Inferior parietal cortex (tissue), 1 donor: ENCODE measurements around the gene IL11RA.
A peak's percentile ranks its signal among the peaks of the same experiment; 100 is the strongest.
"Not testable (repeated sequence)": the region's sequence is repeated elsewhere in the genome, so short reads cannot be mapped to it uniquely, and the experiment has no call there.

Source experiments
- DNase-seq: peaks from one replicate; pipeline ENCODE4 v3.0.0-alpha.2; 2016; ENCODE audit errors: extremely low spot score

The IL11RA gene

GRCh38 chr9:34629491-34629808 lies 22.5 kb upstream of the IL11RA start:
- no peak for DNase-seq

DNA sequence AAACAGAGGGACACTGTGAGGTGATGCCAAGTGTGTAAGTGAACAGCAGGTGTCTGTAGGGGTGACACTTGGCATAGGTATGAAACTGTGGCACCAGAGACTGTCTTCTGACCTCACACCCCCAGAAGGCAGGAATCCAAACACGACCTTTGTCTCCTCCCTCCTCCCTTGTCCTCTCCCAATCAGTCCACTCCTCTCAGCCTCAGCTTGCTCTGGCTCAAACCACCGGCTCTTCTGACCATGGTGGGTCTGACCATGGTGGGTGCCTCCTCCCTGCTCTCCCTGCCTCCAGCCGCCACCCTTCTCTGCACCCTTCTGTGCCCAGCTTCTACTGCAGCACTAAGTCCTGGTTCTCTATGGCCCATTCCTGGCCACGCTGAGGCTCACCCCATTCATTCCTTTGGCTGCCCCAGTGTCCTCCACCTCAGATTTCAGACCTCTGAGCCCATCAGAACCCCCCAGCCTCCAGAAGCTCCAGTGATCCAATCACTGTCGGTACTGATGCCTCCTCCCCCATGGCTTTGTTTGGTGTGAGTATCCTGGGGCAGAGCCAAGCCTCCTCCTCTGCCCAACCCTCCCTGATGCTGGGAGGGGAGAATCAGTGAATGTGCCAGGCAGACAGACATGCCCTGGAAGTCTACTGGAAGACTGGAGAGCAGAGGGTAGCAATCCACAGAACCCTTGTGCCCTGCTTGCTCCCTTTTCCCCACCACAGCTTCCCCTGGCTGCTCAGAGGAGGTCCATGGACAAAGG lies 21.4 kb upstream of the IL11RA start:
- DNase-seq = no peak

- DNase-seq = no peak
Measured at GRCh38 chr9:34633166-34633565, 18.8 kb upstream of the IL11RA start.

DNA sequence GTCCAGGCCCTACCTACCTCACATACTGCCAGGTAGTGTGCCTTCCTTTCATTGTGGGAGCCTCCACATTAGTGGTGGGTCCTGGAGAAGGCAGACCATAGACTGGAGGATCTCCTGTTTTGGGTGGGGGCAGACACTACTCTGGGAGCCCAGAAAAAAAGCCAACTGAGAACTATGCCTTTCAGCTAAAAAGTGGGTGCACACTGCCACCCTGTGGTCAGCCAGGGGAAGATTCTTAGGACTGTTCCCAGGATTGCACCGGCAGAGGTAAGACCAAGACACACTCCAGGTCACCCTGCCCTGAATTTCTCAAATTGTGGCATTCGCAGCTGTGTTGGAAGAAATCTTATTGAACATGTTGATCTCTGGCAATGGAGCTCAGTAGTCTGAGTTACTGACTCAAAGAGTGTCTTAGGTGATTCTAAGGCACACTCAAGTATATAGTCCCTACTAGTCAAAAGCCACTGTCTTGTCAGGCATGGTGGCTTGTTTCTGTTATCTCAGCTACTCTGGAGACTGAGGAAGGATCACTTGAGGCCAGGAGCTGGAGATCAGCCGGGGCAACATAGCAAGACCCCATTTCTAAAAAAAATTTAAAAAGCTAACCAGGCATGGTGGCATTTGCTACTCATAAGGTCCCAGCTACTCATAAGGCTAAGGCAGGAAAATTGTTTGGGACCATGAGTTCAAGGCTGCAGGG lies 18.0 kb upstream of the IL11RA start:
- DNase-seq = peak; percentile 81

DNA sequence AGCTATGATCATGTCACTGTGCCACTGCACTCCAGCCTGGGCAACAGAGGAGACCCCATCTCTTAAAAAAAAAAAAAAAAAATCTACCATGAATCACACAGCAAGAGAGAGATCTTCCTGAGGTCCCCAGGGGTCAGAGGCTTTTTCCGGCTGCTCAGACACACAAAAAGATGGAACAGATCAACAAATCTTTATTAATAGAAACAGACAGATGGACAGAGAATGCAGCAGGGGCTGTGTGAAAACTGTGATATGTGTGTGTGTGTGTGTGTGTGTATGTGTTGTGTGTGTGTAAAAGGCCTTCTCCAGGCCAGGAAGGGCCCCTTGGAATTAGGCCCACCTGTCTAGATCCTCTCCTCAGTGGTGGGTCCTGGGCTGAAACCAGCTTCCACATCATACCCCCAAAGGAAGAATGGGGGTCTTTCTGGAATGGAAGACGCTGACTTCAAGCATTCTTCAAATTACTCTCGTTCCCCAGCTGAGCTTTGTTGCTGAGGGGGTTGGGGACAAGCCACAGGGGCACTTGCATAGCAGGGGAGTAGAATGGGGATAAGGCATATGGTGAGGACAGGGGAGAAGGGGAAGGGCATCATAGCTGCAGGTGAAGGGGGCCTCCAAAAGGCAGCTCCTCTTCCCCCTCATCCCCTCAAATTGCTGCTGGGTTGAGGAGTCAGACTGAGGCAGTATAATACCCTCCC lies 17.3 kb upstream of the IL11RA start:
- DNase-seq = no peak

DNA sequence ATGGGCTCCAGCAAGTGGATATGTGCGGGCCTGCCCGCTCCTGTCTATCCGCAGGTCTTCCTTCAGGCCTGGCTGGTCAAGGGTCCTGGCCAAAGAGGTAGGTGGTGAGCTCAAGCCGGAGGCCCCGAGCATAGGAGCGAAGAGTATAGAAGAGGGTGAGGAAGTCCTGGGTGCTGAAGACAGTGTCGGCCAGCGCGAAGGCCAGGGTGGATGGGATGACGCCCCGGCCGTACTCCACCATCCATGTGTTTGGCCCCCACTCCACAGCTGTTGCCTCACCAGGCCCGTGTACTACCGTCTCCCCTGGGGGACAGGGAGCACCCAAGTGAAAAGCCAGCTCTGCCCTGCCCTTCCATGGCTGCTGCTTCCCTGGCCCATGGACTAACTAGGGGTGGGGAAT lies 16.4 kb upstream of the IL11RA start:
- no peak for DNase-seq

DNA sequence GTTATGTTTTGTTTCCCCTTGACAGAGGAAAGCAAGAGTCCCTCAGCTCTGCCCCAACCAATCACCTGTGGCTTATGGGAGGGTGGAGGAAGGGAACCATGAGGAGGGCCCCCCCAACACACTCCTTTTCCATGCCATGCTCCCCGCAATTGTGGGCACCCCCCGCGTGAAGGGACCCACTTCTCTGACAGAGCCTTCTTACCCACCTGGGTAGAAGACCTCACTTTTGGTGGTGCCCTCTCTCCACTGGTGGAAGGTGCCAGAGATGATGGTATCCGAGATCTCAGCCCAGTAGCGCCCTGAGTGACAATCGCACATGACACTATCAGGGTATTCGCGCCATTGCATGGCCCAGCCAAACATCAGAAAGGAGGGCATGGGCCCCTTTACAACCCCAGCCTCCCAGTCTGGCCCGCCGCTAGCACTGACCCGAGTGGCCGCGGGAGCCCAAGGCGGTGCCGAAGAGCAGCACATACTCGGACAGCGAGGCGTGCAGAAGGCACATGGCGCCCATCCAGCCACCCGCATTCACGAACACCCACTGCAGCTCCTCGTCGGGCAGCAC lies 15.1 kb upstream of the IL11RA start:
- no peak for DNase-seq

- DNase-seq = peak; percentile 94
Measured at GRCh38 chr9:34637356-34638137, 14.4 kb upstream of the IL11RA start, which contains the start of gene SIGMAR1. Gene SIGMAR1 (minus strand): TSS chr9:34637787. CDS start chr9:34637697, 90 bp downstream.

DNA sequence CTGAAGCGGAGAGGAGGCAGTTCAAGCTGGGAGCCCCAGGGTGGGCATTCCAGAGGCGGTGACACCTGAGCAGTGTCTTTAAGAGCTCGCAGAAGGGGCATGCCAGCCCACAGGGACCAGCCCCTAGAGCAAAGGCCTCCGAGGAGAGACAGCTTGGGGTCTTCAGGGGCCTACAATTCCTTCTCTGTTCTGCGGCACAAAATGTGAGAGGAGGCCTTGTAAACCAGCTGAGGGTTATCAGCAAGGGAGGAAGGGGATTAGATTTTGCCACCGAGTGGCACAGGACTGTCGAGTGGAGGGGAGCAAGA lies 13.9 kb upstream of the IL11RA start:
- DNase-seq = no peak

DNA sequence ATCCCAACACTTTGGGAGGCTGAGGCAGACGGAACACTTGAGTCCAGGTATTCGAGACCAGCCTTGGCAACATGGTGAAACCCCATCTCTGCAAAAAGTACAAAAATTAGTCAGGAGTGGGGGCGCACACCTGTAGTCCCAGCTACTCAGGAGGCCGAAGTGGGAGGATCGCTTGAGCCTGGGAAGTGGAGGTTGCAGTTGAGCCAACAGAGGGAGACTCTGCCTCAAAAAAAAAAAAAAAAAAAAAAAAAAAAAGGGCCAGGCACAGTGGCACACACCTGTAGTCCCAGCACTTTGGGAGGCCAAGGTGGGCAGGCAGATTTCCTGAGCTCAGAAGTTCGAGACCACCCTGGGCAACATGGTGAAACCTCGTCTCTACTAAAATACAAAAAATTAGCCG lies 12.7 kb upstream of the IL11RA start:
- DNase-seq = not testable (repeated sequence)

DNA sequence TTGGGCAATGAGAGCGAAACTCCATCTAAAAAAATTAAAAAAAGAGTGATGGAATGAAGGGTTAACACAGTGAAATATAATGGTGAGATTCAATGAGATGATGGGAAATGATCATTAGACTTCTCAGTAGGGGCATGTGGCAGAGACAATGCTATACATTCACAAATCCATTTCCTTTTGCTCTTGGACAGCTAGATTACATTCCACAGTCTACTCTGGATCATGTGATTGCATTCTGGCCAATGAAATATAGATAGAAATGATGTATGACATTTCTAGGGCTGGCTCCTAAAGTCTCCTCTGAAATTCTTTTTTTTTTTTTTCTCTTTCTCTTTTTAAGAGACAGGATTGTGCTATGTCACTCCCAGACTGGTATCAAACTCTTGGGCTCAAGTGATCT lies 9.3 kb upstream of the IL11RA start:
- no peak for DNase-seq

- no peak for DNase-seq
Measured at GRCh38 chr9:34644766-34645314, 7.1 kb upstream of the IL11RA start.

DNA sequence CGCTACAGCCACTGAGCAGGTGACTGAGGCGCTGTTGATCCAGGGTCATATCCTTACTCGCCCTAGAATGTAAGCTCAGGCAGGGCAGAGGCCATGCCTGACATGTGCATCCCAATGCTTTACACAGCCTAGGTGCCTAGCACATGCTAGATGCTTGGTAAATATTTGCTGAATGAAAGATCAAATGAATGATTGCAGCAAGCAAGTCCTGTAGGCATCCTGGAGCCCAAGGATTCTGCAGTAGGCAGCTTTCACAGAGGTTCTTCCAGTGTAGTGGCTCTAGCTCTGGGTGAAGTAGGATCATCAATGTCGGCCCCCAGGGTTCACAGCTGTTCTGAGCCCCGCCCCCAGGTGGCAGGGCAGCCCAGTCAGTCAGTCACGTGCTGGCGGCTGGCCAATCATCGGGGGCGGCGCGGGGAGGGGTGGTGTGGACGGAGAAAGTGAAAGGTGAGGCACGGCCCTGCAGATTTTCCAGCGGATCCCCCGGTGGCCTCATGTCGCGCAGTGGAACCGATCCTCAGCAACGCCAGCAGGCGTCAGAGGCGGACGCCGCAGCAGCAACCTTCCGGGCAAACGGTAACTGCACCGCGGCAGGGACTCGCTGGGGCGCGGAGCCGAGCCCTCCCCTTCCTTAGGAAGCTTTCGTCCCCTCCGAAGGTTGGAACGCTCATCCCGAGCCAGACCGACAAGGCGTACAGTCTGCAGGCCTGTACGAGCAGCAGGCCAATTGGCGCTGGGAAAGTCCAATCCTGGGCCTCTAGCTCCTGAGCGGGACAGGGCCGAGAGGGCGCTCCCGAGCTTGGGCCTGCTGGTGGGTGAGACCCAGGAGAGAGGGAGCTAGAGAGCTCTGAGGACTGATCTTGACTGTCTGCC lies 5.5 kb upstream of the IL11RA start, which contains the start of gene GALT:
Gene GALT (plus strand): TSS at position 465 of the 873 bp plus-strand sequence. CDS start 30 bp downstream, at position 495.
- peak; percentile 80 for DNase-seq

DNA sequence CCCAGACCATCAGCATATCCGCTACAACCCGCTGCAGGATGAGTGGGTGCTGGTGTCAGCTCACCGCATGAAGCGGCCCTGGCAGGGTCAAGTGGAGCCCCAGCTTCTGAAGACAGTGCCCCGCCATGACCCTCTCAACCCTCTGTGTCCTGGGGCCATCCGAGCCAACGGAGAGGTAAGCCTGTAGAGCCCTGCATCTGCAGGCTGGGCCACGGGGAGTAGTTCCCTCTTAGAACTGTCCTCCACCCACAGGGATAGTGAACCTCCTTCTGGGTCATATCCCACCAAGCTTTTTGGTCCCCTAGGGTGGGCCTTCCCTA lies 4.9 kb upstream of the IL11RA start:
- DNase-seq = no peak

DNA sequence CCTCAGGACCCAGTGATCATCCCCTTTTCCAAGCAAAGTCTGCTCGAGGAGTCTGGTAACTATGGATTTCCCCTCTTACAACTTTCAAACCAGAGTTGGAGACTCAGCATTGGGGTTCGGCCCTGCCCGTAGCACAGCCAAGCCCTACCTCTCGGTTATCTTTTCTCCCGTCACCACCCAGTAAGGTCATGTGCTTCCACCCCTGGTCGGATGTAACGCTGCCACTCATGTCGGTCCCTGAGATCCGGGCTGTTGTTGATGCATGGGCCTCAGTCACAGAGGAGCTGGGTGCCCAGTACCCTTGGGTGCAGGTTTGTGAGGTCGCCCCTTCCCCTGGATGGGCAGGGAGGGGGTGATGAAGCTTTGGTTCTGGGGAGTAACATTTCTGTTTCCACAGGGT lies 4.3 kb upstream of the IL11RA start:
- DNase-seq = no peak

GRCh38 chr9:34648673-34649072 lies 3.3 kb upstream of the IL11RA start:
- DNase-seq = no peak

- no peak for DNase-seq
Measured at GRCh38 chr9:34650816-34651215, 1.2 kb upstream of the IL11RA start.

- DNase-seq = no peak
Measured at GRCh38 chr9:34651321-34651720, 664 bp upstream of the IL11RA start.

DNA sequence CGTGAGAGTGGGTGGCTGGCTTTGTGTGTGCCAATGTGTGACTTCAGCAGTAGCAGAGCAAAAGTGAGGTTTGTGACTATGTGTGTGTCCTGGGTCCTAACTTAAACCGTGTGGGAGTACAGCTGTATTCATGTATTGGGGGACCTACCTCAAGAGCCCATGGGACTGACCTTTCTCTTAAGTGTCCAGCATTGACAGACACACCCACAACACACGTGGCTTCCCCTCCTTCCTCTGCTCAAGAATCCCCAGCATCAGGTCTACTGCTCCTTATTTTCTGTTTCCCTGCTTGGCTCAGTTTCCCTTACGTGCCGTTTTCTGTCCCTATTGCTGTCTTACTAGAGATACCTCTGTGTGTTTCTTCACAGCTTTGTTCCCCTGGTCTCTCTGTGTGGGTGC lies 616 bp downstream of the IL11RA start:
- DNase-seq = no peak

DNA sequence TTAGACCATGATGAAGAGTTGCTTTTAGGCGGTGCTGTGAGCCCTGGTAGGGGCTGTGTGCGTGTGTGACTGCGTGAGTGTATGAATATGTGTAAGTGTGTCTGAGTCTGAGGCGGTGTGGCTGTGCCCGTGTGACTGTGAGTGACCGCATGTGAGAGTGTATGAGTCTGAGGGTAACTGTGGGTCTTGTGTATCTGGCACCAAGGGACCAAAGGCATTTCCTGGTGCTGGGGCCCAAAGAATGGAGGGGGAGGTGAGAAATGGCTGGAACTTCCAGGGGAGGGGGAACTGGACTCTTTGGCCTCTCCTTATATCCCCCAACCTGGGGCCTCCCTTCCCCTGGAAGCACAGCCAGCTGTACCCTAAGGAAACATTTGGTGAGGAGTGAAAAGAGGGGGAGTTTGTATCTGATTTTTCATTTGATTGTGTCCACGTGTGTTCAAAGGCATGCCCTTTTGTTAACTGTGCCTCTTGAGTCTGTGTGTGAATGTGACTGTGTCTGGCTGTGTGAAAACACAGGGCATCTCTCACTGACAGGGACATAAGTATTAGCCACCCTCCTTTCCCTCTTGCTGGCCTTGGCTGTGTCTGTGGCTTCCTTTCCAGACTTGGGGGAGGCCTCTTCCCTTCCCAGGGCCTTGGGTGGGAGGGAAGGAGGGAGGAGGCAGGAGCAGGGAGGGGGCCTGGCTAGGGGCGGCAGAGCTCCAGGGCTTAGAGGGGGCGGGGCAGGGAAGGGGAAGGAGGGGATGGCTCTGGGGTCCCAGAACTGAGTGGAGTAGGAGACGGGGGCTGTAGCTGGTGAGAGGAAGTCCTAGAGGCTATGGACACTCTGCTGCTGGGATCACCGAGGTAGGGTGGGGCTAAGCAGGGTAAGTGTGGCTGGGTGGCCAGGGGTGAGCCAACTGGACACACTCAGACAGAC lies 1.4 kb downstream of the IL11RA start:
- no peak for DNase-seq
